IMR-90 (cell line): Measurements from ENCODE around the gene OSM. TPM values are rescaled to one million over a fixed set of nuclear protein-coding genes. Genes with fewer than 3 reads are reported as not detected.

ENCODE experiments used
- ATAC-seq: fragments of 200-7000 bp; cut with Tn5 transposase; 2 replicates; pipeline ENCODE4 v1.9.1; 2020; ENCODE audit warnings: low read depth, mild to moderate bottlenecking, moderate library complexity
- BruUV-seq: library from RNA; stranded (reverse); fragments of 400-500 nt; replicated peaks from 2 replicates; lab custom pipeline; 2021; lab: Mats Ljungman, UMichigan
- CTCF ChIA-PET: fragments of 300-600 bp; formaldehyde crosslinking; extraction: SDS; loops from one replicate; lab custom pipeline; 2021; ENCODE audit warnings: antibody characterized with exemption; lab: Yijun Ruan, JAX
- POLR2A ChIA-PET: fragments of 300-600 bp; sonication (Branson Sonifier 250); formaldehyde crosslinking; loops from one replicate; lab custom pipeline; 2022; ENCODE audit warnings: antibody characterized with exemption; ENCODE audit not compliant: unreplicated experiment; lab: Charles Lee
- DNase-seq: peaks from one replicate; pipeline ENCODE4 v3.0.0; 2013
- H2AFZ ChIP-seq: replicated peaks from 2 replicates; pipeline ENCODE3; 2013; ENCODE audit warnings: low read length, mild to moderate bottlenecking; ENCODE audit not compliant: poor library complexity
- H2AK5ac ChIP-seq: 2 replicates; pipeline ENCODE4 v1.6.1; 2013; ENCODE audit warnings: low read depth, low read length, inconsistent platforms
- H2AK9ac ChIP-seq: replicated peaks from 2 replicates; pipeline ENCODE3; 2013; ENCODE audit warnings: mild to moderate bottlenecking, low read depth, low read length, moderate library complexity; ENCODE audit not compliant: poor library complexity
- H2BK120ac ChIP-seq: 2 replicates; pipeline ENCODE4 v1.6.1; 2013; ENCODE audit warnings: low read depth, low read length, inconsistent platforms
- H2BK15ac ChIP-seq: 3 replicates; pipeline ENCODE4 v1.6.1; 2013; ENCODE audit warnings: low read depth, low read length, inconsistent platforms
- H2BK20ac ChIP-seq: 2 replicates; pipeline ENCODE4 v1.6.1; 2013; ENCODE audit warnings: low read depth, mild to moderate bottlenecking, inconsistent platforms, low read length, moderate library complexity
- H2BK5ac ChIP-seq: 2 replicates; pipeline ENCODE4 v1.6.1; 2013; ENCODE audit warnings: mild to moderate bottlenecking, low read depth, low read length, inconsistent platforms; ENCODE audit not compliant: poor library complexity, severe bottlenecking
- H3K14ac ChIP-seq: replicated peaks from 2 replicates; pipeline ENCODE4 v1.6.1; 2013; ENCODE audit warnings: low read depth, low read length, inconsistent platforms
- H3K18ac ChIP-seq: 2 replicates; pipeline ENCODE4 v1.6.1; 2013; ENCODE audit warnings: low read depth, low read length, control low read depth
- H3K23ac ChIP-seq: 2 replicates; pipeline ENCODE4 v1.6.1; 2013; ENCODE audit warnings: low read depth, low read length, inconsistent platforms
- H3K27ac ChIP-seq: 2 replicates; pipeline ENCODE4 v1.5.1; 2013; ENCODE audit warnings: mild to moderate bottlenecking, control low read depth, low read length; ENCODE audit not compliant: insufficient read depth
- H3K27me3 ChIP-seq: 2 replicates; pipeline ENCODE4 v1.6.1; 2013; ENCODE audit warnings: low read length; ENCODE audit not compliant: control insufficient read depth, insufficient read depth
- H3K36me3 ChIP-seq: 2 replicates; pipeline ENCODE4 v1.6.1; 2013; ENCODE audit warnings: low read length, mixed read lengths; ENCODE audit not compliant: control insufficient read depth, insufficient read depth
- H3K4ac ChIP-seq: 2 replicates; pipeline ENCODE4 v1.6.1; 2013; ENCODE audit warnings: low read depth, low read length, inconsistent platforms
- H3K4me1 ChIP-seq: 2 replicates; pipeline ENCODE4 v1.6.1; 2013; ENCODE audit warnings: low read length, mixed read lengths; ENCODE audit not compliant: control insufficient read depth, insufficient read depth
- H3K4me2 ChIP-seq: 2 replicates; pipeline ENCODE4 v1.6.1; 2013; ENCODE audit warnings: low read depth, mild to moderate bottlenecking, control low read depth, low read length, moderate library complexity
- H3K4me3 ChIP-seq: 2 replicates; pipeline ENCODE4 v1.5.1; 2013; ENCODE audit warnings: low read depth, mild to moderate bottlenecking, control low read depth, low read length, moderate library complexity; ENCODE audit not compliant: insufficient read depth
- H3K56ac ChIP-seq: 2 replicates; pipeline ENCODE4 v1.6.1; 2013; ENCODE audit warnings: low read length, inconsistent platforms; ENCODE audit not compliant: insufficient read depth; ENCODE audit errors: extremely low read depth
- H3K79me1 ChIP-seq, 2 experiments: 2 replicates each; pipeline ENCODE4 v1.6.1; 2013; ENCODE audit warnings: low read length in 2 of 2, inconsistent platforms in 1 of 2, low read depth in 1 of 2
- H3K9ac ChIP-seq: 2 replicates; pipeline ENCODE4 v1.6.1; 2013; ENCODE audit warnings: low read depth, low read length, control low read depth
- H3K9me1 ChIP-seq: 2 replicates; pipeline ENCODE4 v1.6.1; 2013; ENCODE audit warnings: low read length, inconsistent platforms; ENCODE audit not compliant: insufficient read depth
- H3K9me3 ChIP-seq: 2 replicates; pipeline ENCODE4 v1.6.1; 2013; ENCODE audit warnings: low read length; ENCODE audit not compliant: control insufficient read depth, insufficient read depth
- H4K20me1 ChIP-seq: 2 replicates; pipeline ENCODE4 v1.6.1; 2013; ENCODE audit warnings: low read length, inconsistent platforms; ENCODE audit not compliant: insufficient read depth
- H4K5ac ChIP-seq: 2 replicates; pipeline ENCODE4 v1.6.1; 2013; ENCODE audit warnings: mild to moderate bottlenecking, low read depth, low read length, control low read depth
- H4K8ac ChIP-seq, 2 experiments: 2 replicates each; pipeline ENCODE4 v1.6.1; 2013; ENCODE audit warnings: low read depth in 2 of 2, low read length in 2 of 2, control low read depth in 1 of 2, inconsistent platforms in 1 of 2
- H4K91ac ChIP-seq: 2 replicates; pipeline ENCODE4 v1.6.1; 2013; ENCODE audit warnings: low read depth, low read length, inconsistent platforms; ENCODE audit not compliant: insufficient read depth
- BHLHE40 ChIP-seq: fragments of 150-350 bp; IDR thresholded peaks from 2 replicates; pipeline ENCODE4 v1.6.1; 2016; ENCODE audit warnings: mild to moderate bottlenecking, low read depth, low read length
- POLR2A ChIP-seq: IDR thresholded peaks from 2 replicates; pipeline ENCODE4 v1.6.1; 2012; ENCODE audit warnings: mild to moderate bottlenecking, low read depth, low read length
- WGBS, 2 experiments: methylation state at CpG; one replicate each; pipeline versions ENCODE4 v1.1.5 to v1.1.7; 2013; ENCODE audit warnings: missing lambda C conversion rate in 2 of 2; ENCODE audit not compliant: insufficient read length in 1 of 2; ENCODE audit errors: extremely low coverage in 2 of 2; 5-methylcytosine and 5-hydroxymethylcytosine counted together
- dilution Hi-C: fragments of 300-500 bp; cut with HindIII; formaldehyde crosslinking; loops from one replicate; pipeline ENCODE4 v1.14.3; 2018; ENCODE audit warnings: low sequenced_read_pairs; ENCODE audit not compliant: unreplicated experiment
- in situ Hi-C: fragments of 300-500 bp; cut with MboI; formaldehyde crosslinking; loops from 3 replicates; pipeline ENCODE4 v1.14.3; 2019; ENCODE audit warnings: low sequenced_read_pairs, inconsistent platforms, mixed read lengths
- intact Hi-C: fragments of 100-400 bp; cut with micrococcal nuclease; formaldehyde crosslinking; loops from 2 replicates; pipeline ENCODE4 v1.10.0; 2022
- polyA plus RNA-seq, 3 experiments: library from polyadenylated mRNA; depleted of rRNA; stranded (reverse); fragments of >200 nt; gene quantifications; 2 replicates each; pipeline ENCODE4 v1.2.3, GENCODE V29; 2012; ENCODE audit warnings: low replicate concordance in 1 of 3
- total RNA-seq: library from RNA; depleted of rRNA; stranded (reverse); fragments of >200 nt; gene quantifications from 2 replicates; pipeline ENCODE4 v1.2.3, GENCODE V29; 2012
- TF ChIP-seq, protein P1 (sequence below): fragments of 150-350 bp; IDR thresholded peaks from 2 replicates; pipeline ENCODE4 v1.6.1; 2016; ENCODE audit warnings: low read depth, mild to moderate bottlenecking, low read length, moderate library complexity, borderline replicate concordance
- TF ChIP-seq, protein P2 (sequence below): fragments of 150-350 bp; IDR thresholded peaks from 2 replicates; pipeline ENCODE4 v1.6.1; 2017; ENCODE audit warnings: mild to moderate bottlenecking, antibody characterized with exemption, low read length, low read depth

The OSM gene
- total and polyA plus RNA-seq, 2 of the 4 experiments (the other 2 are of a cell fraction), result not detected

DNA sequence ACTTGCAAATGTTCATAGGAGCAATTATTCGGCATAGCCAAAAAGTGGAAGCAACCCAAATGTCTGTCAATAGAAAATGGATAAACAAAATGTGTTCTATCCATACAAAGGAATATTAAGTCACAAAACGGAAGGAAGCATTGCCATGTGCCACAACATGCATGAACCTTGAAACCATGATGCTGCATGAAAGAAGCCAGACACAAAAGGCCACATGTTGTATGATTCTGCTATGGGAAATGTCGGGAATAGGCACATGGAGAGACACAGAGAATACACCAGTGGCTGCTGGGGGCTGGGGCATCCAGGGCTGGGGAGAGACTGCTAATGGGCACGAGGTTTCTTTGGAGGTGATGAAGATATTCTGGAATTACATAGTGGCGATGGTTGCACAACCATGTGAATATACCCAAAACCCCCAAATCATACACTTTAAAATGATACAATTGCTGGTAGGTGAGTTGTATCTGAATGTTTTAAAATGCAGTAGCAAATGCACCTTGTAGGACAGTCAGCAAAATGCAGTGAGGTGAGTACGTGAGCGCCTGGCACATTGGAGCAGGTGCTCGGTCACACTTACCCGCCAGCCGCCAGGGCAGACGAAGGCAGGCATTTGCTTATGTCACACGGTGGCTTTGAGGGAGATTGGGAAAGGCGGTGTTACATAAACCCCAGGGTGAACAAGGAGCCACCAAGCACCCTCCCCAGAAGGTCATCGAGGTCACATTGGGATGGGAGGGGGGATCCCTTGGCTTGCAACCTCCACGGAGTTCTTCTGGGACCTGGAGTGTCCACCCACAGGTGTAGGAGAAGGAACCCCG, 6.3 kb upstream of the OSM start:
- no peak overlapping the region for H4K91ac ChIP-seq
- intact Hi-C loops, result no loop called here
- no peak overlapping the region for H2AK5ac ChIP-seq
- TF ChIP-seq, protein P1, sequence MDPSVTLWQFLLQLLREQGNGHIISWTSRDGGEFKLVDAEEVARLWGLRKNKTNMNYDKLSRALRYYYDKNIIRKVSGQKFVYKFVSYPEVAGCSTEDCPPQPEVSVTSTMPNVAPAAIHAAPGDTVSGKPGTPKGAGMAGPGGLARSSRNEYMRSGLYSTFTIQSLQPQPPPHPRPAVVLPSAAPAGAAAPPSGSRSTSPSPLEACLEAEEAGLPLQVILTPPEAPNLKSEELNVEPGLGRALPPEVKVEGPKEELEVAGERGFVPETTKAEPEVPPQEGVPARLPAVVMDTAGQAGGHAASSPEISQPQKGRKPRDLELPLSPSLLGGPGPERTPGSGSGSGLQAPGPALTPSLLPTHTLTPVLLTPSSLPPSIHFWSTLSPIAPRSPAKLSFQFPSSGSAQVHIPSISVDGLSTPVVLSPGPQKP, result no peak
- no peak for TF ChIP-seq POLR2A
- TF ChIP-seq, protein P2, sequence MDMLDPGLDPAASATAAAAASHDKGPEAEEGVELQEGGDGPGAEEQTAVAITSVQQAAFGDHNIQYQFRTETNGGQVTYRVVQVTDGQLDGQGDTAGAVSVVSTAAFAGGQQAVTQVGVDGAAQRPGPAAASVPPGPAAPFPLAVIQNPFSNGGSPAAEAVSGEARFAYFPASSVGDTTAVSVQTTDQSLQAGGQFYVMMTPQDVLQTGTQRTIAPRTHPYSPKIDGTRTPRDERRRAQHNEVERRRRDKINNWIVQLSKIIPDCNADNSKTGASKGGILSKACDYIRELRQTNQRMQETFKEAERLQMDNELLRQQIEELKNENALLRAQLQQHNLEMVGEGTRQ, result no peak
- TF ChIP-seq BHLHE40, result no peak
- H3K18ac ChIP-seq, result no peak overlapping the region
- CTCF ChIA-PET, result no interaction called here
- WGBS, 2 experiments, result 96% methylated on average over 6 of the region's 16 CpGs; no CpG with 5 or more reads in 1 of the 2 experiments
- no peak overlapping the region for H3K27ac ChIP-seq
- no peak overlapping the region for H3K23ac ChIP-seq
- H3K9me1 ChIP-seq, result no peaks in the 10 kb centered on the region
- no peak overlapping the region for H3K14ac ChIP-seq
- H4K20me1 ChIP-seq, result no peaks in the 10 kb centered on the region
- H3K4me3 ChIP-seq, result no peak overlapping the region
- H2AK9ac ChIP-seq, result no peak overlapping the region
- no peaks in the 10 kb centered on the region for H3K79me1 ChIP-seq
- H2AFZ ChIP-seq, result no peak overlapping the region
- POLR2A ChIA-PET, result no interaction called here
- H2BK20ac ChIP-seq, result no peak overlapping the region
- BruUV-seq, result no TSS peak
- no peak for ATAC-seq
- no peak overlapping the region for H4K5ac ChIP-seq
- H2BK5ac ChIP-seq, result no peak overlapping the region
- no peak overlapping the region for H2BK120ac ChIP-seq
- no peak overlapping the region for H3K4ac ChIP-seq
- DNase-seq, result no peak
- no peaks in the 10 kb centered on the region for H3K36me3 ChIP-seq
- no peaks in the 10 kb centered on the region for H3K27me3 ChIP-seq
- H4K8ac ChIP-seq, result no peak overlapping the region
- H3K9me3 ChIP-seq, result no peaks in the 10 kb centered on the region
- dilution Hi-C loops, result no loop called here
- peaks cover 4% of the 10 kb centered on the region for H3K4me1 ChIP-seq
- no peak overlapping the region for H3K9ac ChIP-seq
- in situ Hi-C loops, result no loop called here
- no peak overlapping the region for H3K56ac ChIP-seq
- no peak overlapping the region for H2BK15ac ChIP-seq
- no peak overlapping the region for H3K4me2 ChIP-seq
